SK-N-SH (cell line): ENCODE results near the gene PREB. TPM values are rescaled to one million over a fixed set of nuclear protein-coding genes. Genes with fewer than 3 reads are reported as not detected.

Experiments used
- CTCF ChIA-PET: fragments of 300-600, 350-600 bp; formaldehyde crosslinking; extraction: SDS; loops from one replicate; lab custom pipeline; 2021; lab: Yijun Ruan, JAX
- POLR2A ChIA-PET: fragments of 350-600 bp; sonication (Branson Sonifier 250); formaldehyde crosslinking; extraction: SDS; loops from one replicate; lab custom pipeline; 2020; ENCODE audit warnings: antibody characterized with exemption, inconsistent platforms; lab: Yijun Ruan, JAX
- DNase-seq: peaks from one replicate; pipeline ENCODE4 v3.0.0; 2012
- H2AFZ ChIP-seq: fragments of 200-600 bp; sonication (generic); 2 replicates; pipeline ENCODE4 v1.8.1; 2016; ENCODE audit warnings: antibody characterized with exemption, mild to moderate bottlenecking, low read depth
- H3F3A ChIP-seq: fragments of 200-600 bp; sonication (generic); replicated peaks from 2 replicates; pipeline ENCODE3; 2016; ENCODE audit warnings: antibody characterized with exemption, mild to moderate bottlenecking; ENCODE audit not compliant: insufficient read depth
- H3K27ac ChIP-seq, 2 experiments: fragments of 200-500 bp in 1 of 2; fragments of 200-600 bp in 1 of 2; sonication (Bioruptor generic) in 1 of 2; sonication (generic), shearing (Covaris generic) in 1 of 2; 2 replicates each; pipeline versions ENCODE4 v1.5.1 to v1.6.1; 2014 to 2016; ENCODE audit warnings: low read depth in 2 of 2, inconsistent platforms in 1 of 2, low read length in 1 of 2, mild to moderate bottlenecking in 1 of 2, mixed read lengths in 1 of 2
- H3K27me3 ChIP-seq: fragments of 200-600 bp; sonication (generic), shearing (Covaris generic); 2 replicates; pipeline ENCODE4 v1.6.1; 2016; ENCODE audit warnings: mixed run types; ENCODE audit not compliant: insufficient read depth
- H3K36me3 ChIP-seq, 2 experiments: fragments of 200-500 bp in 1 of 2; fragments of 200-600 bp in 1 of 2; sonication (Bioruptor generic) in 1 of 2; sonication (generic) in 1 of 2; replicated peaks in 1 of 2; 2 replicates each; pipeline versions ENCODE3 to v1.5.1; 2014 to 2016; ENCODE audit warnings: low read length in 1 of 2, mild to moderate bottlenecking in 1 of 2; ENCODE audit not compliant: insufficient read depth in 2 of 2, control insufficient read depth in 1 of 2
- H3K4me1 ChIP-seq, 2 experiments: fragments of 200-500 bp in 1 of 2; fragments of 200-600 bp in 1 of 2; sonication (Bioruptor generic) in 1 of 2; sonication (generic), shearing (Covaris generic) in 1 of 2; 2 replicates each; pipeline versions ENCODE4 v1.5.1 to v1.6.1; 2014 to 2016; ENCODE audit warnings: low read depth in 1 of 2, low read length in 1 of 2, mixed run types in 1 of 2; ENCODE audit not compliant: insufficient read depth in 2 of 2, control insufficient read depth in 1 of 2
- H3K4me2 ChIP-seq: fragments of 200-600 bp; sonication (generic), shearing (Covaris generic); 2 replicates; pipeline ENCODE4 v1.6.1; 2017; ENCODE audit warnings: mixed run types
- H3K4me3 ChIP-seq, 2 experiments: fragments of 200-500 bp in 1 of 2; fragments of 200-600 bp in 1 of 2; sonication (Bioruptor generic) in 1 of 2; sonication (generic), shearing (Covaris generic) in 1 of 2; 2 replicates each; pipeline versions ENCODE4 v1.5.1 to v1.8.1; 2014 to 2016; ENCODE audit warnings: low read depth in 2 of 2, inconsistent platforms in 1 of 2, low read length in 1 of 2, mild to moderate bottlenecking in 1 of 2, mixed read lengths in 1 of 2, moderate library complexity in 1 of 2
- H3K79me2 ChIP-seq: fragments of 200-600 bp; sonication (generic); 2 replicates; pipeline ENCODE4 v1.8.1; 2017; ENCODE audit warnings: mild to moderate bottlenecking; ENCODE audit not compliant: insufficient read depth
- H3K9ac ChIP-seq: fragments of 200-600 bp; sonication (generic); 2 replicates; pipeline ENCODE4 v1.6.1; 2017; ENCODE audit warnings: mixed run types
- H3K9me2 ChIP-seq: fragments of 200-600 bp; sonication (generic); 2 replicates; pipeline ENCODE4 v1.6.1; 2017; ENCODE audit warnings: mixed run types
- H3K9me3 ChIP-seq: fragments of 200-600 bp; sonication (generic); 2 replicates; pipeline ENCODE4 v1.6.1; 2017; ENCODE audit warnings: mixed run types, mild to moderate bottlenecking, moderate library complexity
- H4K20me1 ChIP-seq: fragments of 200-600 bp; sonication (generic); 2 replicates; pipeline ENCODE4 v1.6.1; 2017; ENCODE audit warnings: mild to moderate bottlenecking, mixed run types; ENCODE audit not compliant: insufficient read depth
- CHD2 ChIP-seq: fragments of 150-350 bp; IDR thresholded peaks from 2 replicates; pipeline ENCODE4 v1.6.1; 2018; ENCODE audit warnings: low read length; ENCODE audit not compliant: partially characterized antibody
- CTCF ChIP-seq: fragments of 200-600 bp; sonication (generic); IDR thresholded peaks from 2 replicates; pipeline ENCODE4 v1.6.1; 2017; ENCODE audit warnings: antibody characterized with exemption, mild to moderate bottlenecking, moderate library complexity
- ELF1 ChIP-seq: IDR thresholded peaks from 2 replicates; pipeline ENCODE4 v1.4.0; 2012
- FOSL2 ChIP-seq: IDR thresholded peaks from 2 replicates; pipeline ENCODE4 v1.4.0; 2012; ENCODE audit warnings: low read depth, mild to moderate bottlenecking, moderate library complexity, borderline replicate concordance
- FOXJ3 ChIP-seq: sonication (generic); formaldehyde crosslinking; IDR thresholded peaks from 2 replicates; pipeline ENCODE4 v1.5.1; 2020; ENCODE audit warnings: mild to moderate bottlenecking, missing genetic modification reagents
- IRF3 ChIP-seq: fragments of 150-350 bp; IDR thresholded peaks from 2 replicates; pipeline ENCODE4 v1.6.1; 2016; ENCODE audit warnings: mild to moderate bottlenecking, low read depth, low read length
- MAX ChIP-seq: IDR thresholded peaks from 2 replicates; pipeline ENCODE4 v1.4.0; 2012; ENCODE audit warnings: low read depth
- NFIC ChIP-seq: IDR thresholded peaks from 2 replicates; pipeline ENCODE4 v1.4.0; 2012; ENCODE audit warnings: borderline replicate concordance
- RAD21 ChIP-seq: IDR thresholded peaks from 2 replicates; pipeline ENCODE4 v1.6.1; 2012; ENCODE audit warnings: mild to moderate bottlenecking, low read length
- RCOR1 ChIP-seq: fragments of 150-350 bp; IDR thresholded peaks from 2 replicates; pipeline ENCODE4 v1.6.1; 2017; ENCODE audit warnings: antibody characterized with exemption, low read length
- SMC3 ChIP-seq: IDR thresholded peaks from 2 replicates; pipeline ENCODE4 v1.6.1; 2012; ENCODE audit warnings: low read depth, low read length, improper control_type of control experiment
- TAF1 ChIP-seq: IDR thresholded peaks from 2 replicates; pipeline ENCODE4 v1.6.1; 2012; ENCODE audit warnings: low read depth, mild to moderate bottlenecking, low read length, moderate library complexity, borderline replicate concordance
- TCF12 ChIP-seq: IDR thresholded peaks from 2 replicates; pipeline ENCODE4 v1.4.0; 2012
- TEAD4 ChIP-seq: IDR thresholded peaks from 2 replicates; pipeline ENCODE4 v1.4.0; 2012; ENCODE audit warnings: mild to moderate bottlenecking, borderline replicate concordance; ENCODE audit not compliant: insufficient read depth
- ZBTB33 ChIP-seq: IDR thresholded peaks from 2 replicates; pipeline ENCODE4 v1.4.0; 2012; ENCODE audit warnings: low read depth, borderline replicate concordance
- WGBS: methylation state at CpG from one replicate; pipeline ENCODE4 v1.1.6; 2017; ENCODE audit warnings: low lambda C conversion rate; 5-methylcytosine and 5-hydroxymethylcytosine counted together
- polyA plus RNA-seq, 3 experiments: library from polyadenylated mRNA; depleted of rRNA; stranded (reverse); fragments of >200 nt; gene quantifications; 2 replicates each; pipeline ENCODE4 v1.2.3, GENCODE V29; 2012
- TF ChIP-seq, protein P1 (sequence below): IDR thresholded peaks from 2 replicates; pipeline ENCODE4 v1.4.0; 2012; ENCODE audit warnings: low read depth, borderline replicate concordance

Gene PREB
- polyA plus RNA-seq, 1 of the 3 experiments (the other 2 are of a cell fraction): 47.9 TPM

GRCh38 chr2:27149570-27150405 is 15.4 kb upstream of the PREB start:
- no peaks in the 10 kb centered on the region for H4K20me1 ChIP-seq
- TF ChIP-seq CTCF: no peak
- no peak for TF ChIP-seq RAD21
- no peak for TF ChIP-seq TCF12
- no peak for TF ChIP-seq FOSL2
- TF ChIP-seq RCOR1: no peak
- no peak for TF ChIP-seq TAF1
- ChIA-PET POLR2A (no interaction called here), CTCF (interaction anchor here (1.0 to 7.4 kb wide), 9 partner anchors 9 to 130 kb away, joined by 3 to 56 read pairs (median 4); no protein-coding TSS in a partner anchor)
- H3K27me3 ChIP-seq: peaks cover 4% of the 10 kb centered on the region
- no peak overlapping the region for H2AFZ ChIP-seq
- H3K27ac ChIP-seq: no peak overlapping the region
- H3K36me3 ChIP-seq: no peaks in the 10 kb centered on the region
- H3K4me3 ChIP-seq: no peak overlapping the region
- H3K9me3 ChIP-seq: no peaks in the 10 kb centered on the region
- 81% methylated on average over 26 of the region's 29 CpGs for WGBS
- no peaks in the 10 kb centered on the region for H3K4me1 ChIP-seq
- H3F3A ChIP-seq: no peaks in the 10 kb centered on the region
- no peaks in the 10 kb centered on the region for H3K79me2 ChIP-seq
- no peak overlapping the region for H3K9ac ChIP-seq
- no peak overlapping the region for H3K4me2 ChIP-seq
- DNase-seq: no peak
- no peaks in the 10 kb centered on the region for H3K9me2 ChIP-seq

GRCh38 chr2:27148801-27149439 is 14.5 kb upstream of the PREB start, which contains the start of gene TCF23:
Gene TCF23 (plus strand): TSS chr2:27149004. CDS start chr2:27149134, 130 bp downstream.
- H4K20me1 ChIP-seq: no peaks in the 10 kb centered on the region
- no peaks in the 10 kb centered on the region for H3K4me1 ChIP-seq
- H3K27me3 ChIP-seq: peaks cover 4% of the 10 kb centered on the region
- H2AFZ ChIP-seq: no peak within 1 kb of the TSS
- no peaks in the 10 kb centered on the region for H3K36me3 ChIP-seq
- H3K9ac ChIP-seq: no peak within 1 kb of the TSS
- 70% methylated on average over 6 of the region's 12 CpGs for WGBS
- no peak within 1 kb of the TSS for H3K27ac ChIP-seq
- ChIA-PET POLR2A (no interaction called here), CTCF (interaction anchor here (0.8 to 7.4 kb wide), 5 partner anchors 10 to 38 kb away, joined by 3 to 56 read pairs (median 4); no protein-coding TSS in a partner anchor)
- no peaks in the 10 kb centered on the region for H3F3A ChIP-seq
- no peaks in the 10 kb centered on the region for H3K9me3 ChIP-seq
- H3K79me2 ChIP-seq: no peaks in the 10 kb centered on the region
- DNase-seq: peak; percentile 31
- H3K9me2 ChIP-seq: no peaks in the 10 kb centered on the region
- no peak within 1 kb of the TSS for H3K4me3 ChIP-seq
- no peak within 1 kb of the TSS for H3K4me2 ChIP-seq
- no peak for TF ChIP-seq IRF3
- no peak for TF ChIP-seq SMC3
- no peak for TF ChIP-seq ELF1
- TF ChIP-seq MAX: no peak
- no peak for TF ChIP-seq NFIC
- no peak for TF ChIP-seq CHD2
- TF ChIP-seq ZBTB33: no peak
- no peak for TF ChIP-seq FOSL2
- TF ChIP-seq TEAD4: no peak
- no peak for TF ChIP-seq CTCF
- TF ChIP-seq RCOR1: no peak
- no peak for TF ChIP-seq TCF12
- no peak for TF ChIP-seq FOXJ3 (CRISPR knock-in tag)
- TF ChIP-seq, protein P1, sequence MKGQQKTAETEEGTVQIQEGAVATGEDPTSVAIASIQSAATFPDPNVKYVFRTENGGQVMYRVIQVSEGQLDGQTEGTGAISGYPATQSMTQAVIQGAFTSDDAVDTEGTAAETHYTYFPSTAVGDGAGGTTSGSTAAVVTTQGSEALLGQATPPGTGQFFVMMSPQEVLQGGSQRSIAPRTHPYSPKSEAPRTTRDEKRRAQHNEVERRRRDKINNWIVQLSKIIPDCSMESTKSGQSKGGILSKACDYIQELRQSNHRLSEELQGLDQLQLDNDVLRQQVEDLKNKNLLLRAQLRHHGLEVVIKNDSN: no peak
- TF ChIP-seq TAF1: no peak
